GM12873 (cell line): ENCODE data around the gene AASDHPPT.

Source experiments
- TF ChIP-seq, protein P1 (sequence below): IDR thresholded peaks from 2 replicates; pipeline ENCODE4 v1.5.1; 2012; ENCODE audit warnings: low read depth, mild to moderate bottlenecking, moderate library complexity, low read length, control low read depth; ENCODE audit not compliant: insufficient read depth; ENCODE audit errors: missing control alignments

The AASDHPPT gene

GRCh38 chr11:106121570-106122320, 44.3 kb downstream of the AASDHPPT start:
- TF ChIP-seq, protein P1, sequence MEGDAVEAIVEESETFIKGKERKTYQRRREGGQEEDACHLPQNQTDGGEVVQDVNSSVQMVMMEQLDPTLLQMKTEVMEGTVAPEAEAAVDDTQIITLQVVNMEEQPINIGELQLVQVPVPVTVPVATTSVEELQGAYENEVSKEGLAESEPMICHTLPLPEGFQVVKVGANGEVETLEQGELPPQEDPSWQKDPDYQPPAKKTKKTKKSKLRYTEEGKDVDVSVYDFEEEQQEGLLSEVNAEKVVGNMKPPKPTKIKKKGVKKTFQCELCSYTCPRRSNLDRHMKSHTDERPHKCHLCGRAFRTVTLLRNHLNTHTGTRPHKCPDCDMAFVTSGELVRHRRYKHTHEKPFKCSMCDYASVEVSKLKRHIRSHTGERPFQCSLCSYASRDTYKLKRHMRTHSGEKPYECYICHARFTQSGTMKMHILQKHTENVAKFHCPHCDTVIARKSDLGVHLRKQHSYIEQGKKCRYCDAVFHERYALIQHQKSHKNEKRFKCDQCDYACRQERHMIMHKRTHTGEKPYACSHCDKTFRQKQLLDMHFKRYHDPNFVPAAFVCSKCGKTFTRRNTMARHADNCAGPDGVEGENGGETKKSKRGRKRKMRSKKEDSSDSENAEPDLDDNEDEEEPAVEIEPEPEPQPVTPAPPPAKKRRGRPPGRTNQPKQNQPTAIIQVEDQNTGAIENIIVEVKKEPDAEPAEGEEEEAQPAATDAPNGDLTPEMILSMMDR = no peak

GRCh38 chr11:106127604-106128003, 50.1 kb downstream of the AASDHPPT start:
- TF ChIP-seq, protein P1 = no peak

- TF ChIP-seq, protein P1 = no peak
Measured at GRCh38 chr11:106128740-106129139, 51.3 kb downstream of the AASDHPPT start.

- TF ChIP-seq, protein P1 = no peak
Measured at GRCh38 chr11:106131998-106132397, 54.5 kb downstream of the AASDHPPT start.

- TF ChIP-seq, protein P1 = no peak
Measured at GRCh38 chr11:106132582-106133354, 55.3 kb downstream of the AASDHPPT start.

- TF ChIP-seq, protein P1 = peak; percentile 28
Measured at GRCh38 chr11:106133529-106133928, 56.1 kb downstream of the AASDHPPT start.

GRCh38 chr11:106137061-106137460, 59.6 kb downstream of the AASDHPPT start:
- TF ChIP-seq, protein P1 = no peak
